ENCODE data around the gene GNPAT.
"Not testable (repeated sequence)": the region's sequence is repeated elsewhere in the genome, so short reads cannot be mapped to it uniquely, and the experiment has no call there.

GNPAT gene

GRCh38 chr1:231240883-231241735, at the start of gene GNPAT:
TSS of gene GNPAT (plus strand) at chr1:231241212. CDS start at chr1:231241379, 167 bp downstream.
- DNase-seq: peak; percentile 96

GRCh38 chr1:231192620-231193163, 48.3 kb upstream of the GNPAT start:
- DNase-seq: no peak

- no peak for DNase-seq
Measured at GRCh38 chr1:231193710-231194340, 47.2 kb upstream of the GNPAT start.

- no peak for DNase-seq
Measured at GRCh38 chr1:231194476-231194842, 46.6 kb upstream of the GNPAT start.

GRCh38 chr1:231194843-231195516, 46.0 kb upstream of the GNPAT start:
- DNase-seq: no peak

- DNase-seq: no peak
Measured at GRCh38 chr1:231196307-231196706, 44.7 kb upstream of the GNPAT start.

GRCh38 chr1:231196728-231197127, 44.3 kb upstream of the GNPAT start:
- DNase-seq: no peak

- no peak for DNase-seq
Measured at GRCh38 chr1:231199868-231200267, 41.1 kb upstream of the GNPAT start.

- no peak for DNase-seq
Measured at GRCh38 chr1:231200388-231201031, 40.5 kb upstream of the GNPAT start.

- no peak for DNase-seq
Measured at GRCh38 chr1:231201375-231201978, 39.5 kb upstream of the GNPAT start.

- DNase-seq: no peak
Measured at GRCh38 chr1:231201979-231202633, 38.9 kb upstream of the GNPAT start.

GRCh38 chr1:231203259-231204057, 37.6 kb upstream of the GNPAT start:
- no peak for DNase-seq

- DNase-seq: no peak
Measured at GRCh38 chr1:231206856-231207255, 34.2 kb upstream of the GNPAT start.

- DNase-seq: no peak
Measured at GRCh38 chr1:231207437-231207836, 33.6 kb upstream of the GNPAT start.

GRCh38 chr1:231208980-231209379, 32.0 kb upstream of the GNPAT start:
- no peak for DNase-seq

- no peak for DNase-seq
Measured at GRCh38 chr1:231209531-231209930, 31.5 kb upstream of the GNPAT start.

- no peak for DNase-seq
Measured at GRCh38 chr1:231210126-231210525, 30.9 kb upstream of the GNPAT start.

- DNase-seq: peak; percentile 98
Measured at GRCh38 chr1:231211005-231211857, 29.8 kb upstream of the GNPAT start.

GRCh38 chr1:231212301-231212700, 28.7 kb upstream of the GNPAT start:
- DNase-seq: not testable (repeated sequence)
